Measurements from ENCODE around the gene HMG20A. TPM values are rescaled to one million over a fixed set of nuclear protein-coding genes. Genes with fewer than 3 reads are reported as not detected.

HMG20A gene
- polyA plus RNA-seq, result 15.6 and 60.7 TPM in 2 replicates

GRCh38 chr15:77420610-77421369 is at the start of gene HMG20A:
TSS of gene HMG20A (plus strand) at chr15:77420888. CDS start at chr15:77458408, 37,520 bp downstream.

DNA sequence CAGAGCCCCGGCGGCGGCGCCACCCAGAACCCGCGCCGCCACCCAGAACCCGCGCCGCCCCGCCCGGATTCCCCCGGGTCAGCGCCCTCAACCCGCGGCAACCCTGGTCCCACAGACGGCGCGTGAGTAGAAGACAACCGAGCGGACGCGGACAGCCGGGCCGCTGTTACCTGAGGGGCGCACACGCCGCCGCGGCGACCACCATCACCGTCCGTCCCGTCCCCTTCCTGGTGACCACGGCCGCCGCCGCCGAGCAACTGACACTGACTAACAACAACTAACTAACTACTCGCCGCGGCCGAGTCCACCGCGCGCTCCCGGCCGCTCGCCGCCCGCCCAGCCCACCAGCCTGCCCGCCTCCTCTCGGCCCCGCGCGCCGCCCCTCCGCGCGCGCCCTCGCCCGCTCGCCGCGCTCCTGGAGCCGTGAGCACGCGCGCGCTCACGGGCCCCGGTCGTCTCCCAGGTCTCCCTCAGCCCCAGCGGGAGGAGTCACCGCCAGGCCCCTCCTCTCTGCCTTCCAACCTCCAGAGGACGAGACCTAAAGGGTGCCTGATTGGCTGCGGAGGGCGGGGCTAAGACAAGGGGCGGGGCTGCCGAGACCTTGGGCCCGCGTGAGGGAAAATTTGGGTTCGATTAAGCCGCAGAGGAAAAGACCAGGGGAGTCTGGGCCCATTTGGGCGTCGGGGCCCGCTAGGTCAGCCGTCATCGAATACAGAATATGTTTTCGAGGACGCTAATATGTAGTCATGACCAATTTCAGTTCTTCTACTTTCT is 665 bp upstream of the HMG20A start, which contains the start of gene PEAK1:
Gene PEAK1, minus strand, starts transcription at position 269 of the 774 bp plus-strand sequence. CDS start 238,178 bp downstream, outside the sequence.

Other genes with a start within 250 kb of the HMG20A start
- 1.3 and 9.5 TPM in 2 replicates for gene PEAK1, start 784 bp upstream of the HMG20A start, polyA plus RNA-seq
- 0.60 and 6.4 TPM in 2 replicates for gene LINGO1, start 212.0 kb downstream of the HMG20A start, polyA plus RNA-seq

All from Purkinje cell (primary cell).